ENCODE data around the gene TPSD1. TPM values are rescaled to one million over a fixed set of nuclear protein-coding genes. Genes with fewer than 3 reads are reported as not detected.

The TPSD1 gene
- total RNA-seq, 1 experiment from 2014 or later = not detected

GRCh38 chr16:1287982-1288670 is 32.3 kb downstream of the TPSD1 start:
- H3K4me1 ChIP-seq (ENCODE audit: insufficient read depth, low read length) = no peaks in the 10 kb centered on the region; the same call in 1 of the 2 replicates
- Mint-ChIP-seq H3K27me3 (ENCODE audit: low read depth) (peaks cover 75% of the 10 kb centered on the region), H3K4me3 (peak overlapping the region in 1 of 2 experiments; percentile 0; a peak in 1 of 5 replicates), H3K4me1 (peaks cover 28 to 44% of the 10 kb centered on the region in 2 experiments), H3K9me3 (no peaks in the 10 kb centered on the region), H3K36me3 (ENCODE audit: insufficient read depth in 1 of 3, low read depth in 3 of 3) (no peaks in the 10 kb centered on the region), H3K27ac (no peak overlapping the region)
- H3T11ph ChIP-seq (ENCODE audit: low read length) = no peak overlapping the region
- no peak overlapping the region for H3K4ac ChIP-seq (ENCODE audit: low read depth, low read length)
- no peak overlapping the region for H4K8ac ChIP-seq (replicated peaks; ENCODE audit: insufficient read length, low read depth, low read length)
- no peaks in the 10 kb centered on the region for H3K79me1 ChIP-seq (ENCODE audit: insufficient read depth, low read depth, low read length, poor library complexity, severe bottlenecking)
- H3K56ac ChIP-seq (ENCODE audit: insufficient read length, low read depth, low read length) = no peak overlapping the region
- no peak overlapping the region for H3K4me2 ChIP-seq (ENCODE audit: insufficient read depth, insufficient read length, low read length)
- H3K27ac ChIP-seq (ENCODE audit: insufficient read length, low read depth, low read length) = no peak overlapping the region
- H3K14ac ChIP-seq (ENCODE audit: insufficient read depth, low read length) = no peak overlapping the region
- no peak overlapping the region for H2BK15ac ChIP-seq (ENCODE audit: low read depth, low read length)
- no peak overlapping the region for H3K23ac ChIP-seq (ENCODE audit: insufficient read length, low read depth, low read length)
- H4K91ac ChIP-seq (ENCODE audit: insufficient read length, low read depth, low read length) = no peak overlapping the region
- H2BK120ac ChIP-seq (ENCODE audit: low read depth, low read length, poor library complexity, severe bottlenecking) = no peak overlapping the region
- no peak overlapping the region for H2BK12ac ChIP-seq (ENCODE audit: insufficient read length, low read depth, low read length)
- no peak for TF ChIP-seq CTCF (conservative IDR thresholded peaks at IDR 0.05)
- H3K23me2 ChIP-seq (ENCODE audit: insufficient read length, low read depth, low read length, poor library complexity, severe bottlenecking) = no peaks in the 10 kb centered on the region
- H3K9ac ChIP-seq (ENCODE audit: extremely low read depth, insufficient read length, low read length) = no peak overlapping the region
- H2AK5ac ChIP-seq (ENCODE audit: insufficient read length, low read length) = no peak overlapping the region
- H3K9me3 ChIP-seq (ENCODE audit: control insufficient read depth, low read depth, low read length) = no peaks in the 10 kb centered on the region
- H3K79me2 ChIP-seq (ENCODE audit: insufficient read depth, low read length) = no peaks in the 10 kb centered on the region
- H4K20me1 ChIP-seq (ENCODE audit: control insufficient read depth, insufficient read depth, insufficient read length) = no peaks in the 10 kb centered on the region
- no peak for DNase-seq
- H4K5ac ChIP-seq (ENCODE audit: insufficient read length, low read depth, low read length) = no peak overlapping the region
- H2BK5ac ChIP-seq (ENCODE audit: insufficient read length, low read length) = no peak overlapping the region
- peaks cover 7% of the 10 kb centered on the region; the same call in 1 of the 2 replicates for H3K27me3 ChIP-seq (ENCODE audit: insufficient read depth, low read length)
- H3K18ac ChIP-seq (ENCODE audit: insufficient read length, low read depth, low read length) = no peak overlapping the region
- H2AFZ ChIP-seq (ENCODE audit: low read length) = no peak overlapping the region
- no CpG with 5 or more reads among the region's 40 CpGs for whole genome bisulfite sequencing (ENCODE audit: extremely low coverage, insufficient read length, low lambda C conversion rate)
- no peak overlapping the region for H2BK20ac ChIP-seq (ENCODE audit: low read depth, low read length, poor library complexity, severe bottlenecking)
